Suprapubic skin (tissue), 4 donors: ENCODE measurements around the gene CAPN3. TPM values are rescaled to one million over a fixed set of nuclear protein-coding genes. Genes with fewer than 3 reads are reported as not detected.

Source experiments
- DNase-seq, 2 donors: peaks; one replicate each; pipeline ENCODE4 v3.0.0-alpha.2; 2019; ENCODE audit warnings: low spot score in 2 of 2
- H3K27ac ChIP-seq: fragments of 200-600 bp; sonication (generic); one replicate; pipeline ENCODE4 v1.5.1; 2019
- H3K27me3 ChIP-seq: fragments of 200-600 bp; sonication (generic); one replicate; pipeline ENCODE4 v1.5.1; 2019
- H3K36me3 ChIP-seq: fragments of 200-600 bp; sonication (generic); one replicate; pipeline ENCODE4 v1.5.1; 2019
- H3K4me1 ChIP-seq: fragments of 200-600 bp; sonication (generic); one replicate; pipeline ENCODE4 v1.5.1; 2019
- H3K4me3 ChIP-seq: fragments of 200-600 bp; sonication (generic); one replicate; pipeline ENCODE4 v1.5.1; 2019; ENCODE audit warnings: mild to moderate bottlenecking
- H3K9me3 ChIP-seq: fragments of 200-600 bp; sonication (generic); one replicate; pipeline ENCODE4 v1.5.1; 2019
- EP300 ChIP-seq: sonication (generic); formaldehyde crosslinking; IDR thresholded peaks from one replicate; pipeline ENCODE4 v1.6.1; 2017; ENCODE audit warnings: antibody characterized with exemption
- POLR2A ChIP-seq, 2 donors: fragments of 450-650 bp; IDR thresholded peaks; one replicate each; pipeline ENCODE4 v1.6.1; 2017; ENCODE audit warnings: antibody characterized with exemption in 2 of 2, mild to moderate bottlenecking in 2 of 2, moderate library complexity in 2 of 2
- POLR2AphosphoS5 ChIP-seq, 3 donors: sonication (generic); formaldehyde crosslinking; IDR thresholded peaks; one replicate each; pipeline ENCODE4 v1.6.1; 2017; ENCODE audit warnings: antibody characterized with exemption in 3 of 3
- WGBS: methylation state at CpG from one replicate; pipeline ENCODE4 v1.1.5; 2018; 5-methylcytosine and 5-hydroxymethylcytosine counted together
- total RNA-seq, 4 donors: library from RNA; depleted of rRNA; stranded (reverse); fragments of >200 nt; gene quantifications; one replicate each; pipeline ENCODE4 v1.1.0, GENCODE V29; 2016
- TF ChIP-seq, protein P1 (sequence below), 2 donors: fragments of 200-600 bp in 1 of 2; fragments of 450-650 bp in 1 of 2; sonication (generic) in 1 of 2; IDR thresholded peaks; one replicate each; pipeline ENCODE4 v1.5.1; 2016 to 2019; ENCODE audit warnings: antibody characterized with exemption in 2 of 2, mild to moderate bottlenecking in 1 of 2, moderate library complexity in 1 of 2

Gene CAPN3
- total RNA-seq, 4 donors from 2014 or later = 28.9 to 117 (median 50.1) TPM

DNA sequence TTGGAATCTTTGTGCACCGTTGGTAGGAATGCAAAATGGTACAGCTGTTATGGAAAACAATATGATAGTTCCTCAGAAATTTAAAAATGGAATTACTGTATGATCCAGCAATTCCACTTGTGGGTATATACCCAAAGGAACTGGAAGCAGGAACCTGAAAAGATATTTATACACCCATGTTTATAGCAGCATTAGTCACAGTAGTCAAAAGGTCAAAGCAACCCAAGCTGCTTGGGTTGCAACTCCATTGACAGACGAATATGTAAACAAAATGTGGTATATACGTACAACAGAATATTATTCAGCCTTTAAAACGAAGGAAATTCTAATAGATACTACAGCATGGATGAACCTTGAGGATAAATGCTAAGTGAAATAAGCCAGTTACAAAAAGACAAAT, 35.0 kb upstream of the CAPN3 start:
- no peak for DNase-seq
- no peak for TF ChIP-seq POLR2AphosphoS5 (IDR thresholded peaks at IDR 0.05)
- TF ChIP-seq EP300 = no peak
- TF ChIP-seq, protein P1, sequence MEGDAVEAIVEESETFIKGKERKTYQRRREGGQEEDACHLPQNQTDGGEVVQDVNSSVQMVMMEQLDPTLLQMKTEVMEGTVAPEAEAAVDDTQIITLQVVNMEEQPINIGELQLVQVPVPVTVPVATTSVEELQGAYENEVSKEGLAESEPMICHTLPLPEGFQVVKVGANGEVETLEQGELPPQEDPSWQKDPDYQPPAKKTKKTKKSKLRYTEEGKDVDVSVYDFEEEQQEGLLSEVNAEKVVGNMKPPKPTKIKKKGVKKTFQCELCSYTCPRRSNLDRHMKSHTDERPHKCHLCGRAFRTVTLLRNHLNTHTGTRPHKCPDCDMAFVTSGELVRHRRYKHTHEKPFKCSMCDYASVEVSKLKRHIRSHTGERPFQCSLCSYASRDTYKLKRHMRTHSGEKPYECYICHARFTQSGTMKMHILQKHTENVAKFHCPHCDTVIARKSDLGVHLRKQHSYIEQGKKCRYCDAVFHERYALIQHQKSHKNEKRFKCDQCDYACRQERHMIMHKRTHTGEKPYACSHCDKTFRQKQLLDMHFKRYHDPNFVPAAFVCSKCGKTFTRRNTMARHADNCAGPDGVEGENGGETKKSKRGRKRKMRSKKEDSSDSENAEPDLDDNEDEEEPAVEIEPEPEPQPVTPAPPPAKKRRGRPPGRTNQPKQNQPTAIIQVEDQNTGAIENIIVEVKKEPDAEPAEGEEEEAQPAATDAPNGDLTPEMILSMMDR (IDR thresholded peaks at IDR 0.05) = no peak
- TF ChIP-seq POLR2A (IDR thresholded peaks at IDR 0.05) = no peak
- 90% methylated on average over 4 of the region's 4 CpGs for WGBS
- Histone ChIP-seq H3K27me3 (no peaks in the 10 kb centered on the region), H3K36me3 (peaks cover 58% of the 10 kb centered on the region), H3K4me3 (no peak overlapping the region), H3K4me1 (no peaks in the 10 kb centered on the region), H3K9me3 (no peaks in the 10 kb centered on the region), H3K27ac (no peak overlapping the region)

DNA sequence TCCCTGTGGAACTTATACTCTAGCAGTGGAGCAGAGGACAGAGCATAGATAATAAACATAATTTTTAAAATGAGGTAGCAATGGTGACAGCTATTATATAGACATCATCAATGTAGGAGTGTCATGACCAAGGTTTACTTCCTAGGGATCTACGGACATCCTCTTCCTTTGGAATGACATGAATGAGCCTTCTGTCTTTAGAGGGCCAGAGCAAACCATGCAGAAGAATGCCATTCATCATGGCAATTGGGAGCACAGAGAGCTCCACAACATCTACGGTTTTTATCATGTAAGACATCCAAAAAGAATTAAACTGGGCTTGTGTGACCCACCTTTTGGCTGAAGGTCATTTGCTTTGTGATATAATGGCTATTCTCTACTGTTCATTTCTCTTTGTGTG, 30.1 kb upstream of the CAPN3 start:
- Histone ChIP-seq H3K27ac (no peak overlapping the region), H3K4me3 (no peak overlapping the region), H3K4me1 (no peaks in the 10 kb centered on the region), H3K27me3 (no peaks in the 10 kb centered on the region), H3K36me3 (peaks cover 47% of the 10 kb centered on the region), H3K9me3 (no peaks in the 10 kb centered on the region)
- no peak for DNase-seq
- WGBS = 78% methylated on average over 2 of the region's 2 CpGs
- TF ChIP-seq EP300 = no peak
- TF ChIP-seq POLR2AphosphoS5 (IDR thresholded peaks at IDR 0.05) = no peak
- no peak for TF ChIP-seq POLR2A (IDR thresholded peaks at IDR 0.05)
- TF ChIP-seq, protein P1 (IDR thresholded peaks at IDR 0.05) = no peak

DNA sequence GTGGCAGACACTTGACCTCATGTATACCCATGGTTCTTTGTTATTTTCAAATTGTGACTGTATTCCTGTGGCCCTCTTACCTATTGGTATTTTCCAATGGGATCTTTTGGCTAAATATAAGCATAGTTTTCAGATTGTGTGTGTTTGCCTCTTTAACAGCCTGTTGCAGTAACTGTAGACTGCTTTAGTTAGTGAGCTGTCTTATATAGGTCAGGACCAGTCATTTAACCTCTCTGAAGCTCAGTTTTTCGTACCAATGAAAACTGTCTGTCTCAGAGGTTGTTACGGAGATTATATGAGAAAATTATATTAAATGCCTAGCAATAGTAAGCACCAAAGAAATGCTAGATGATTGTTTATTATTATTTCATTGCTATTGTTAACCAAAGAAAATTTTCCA, 29.3 kb upstream of the CAPN3 start:
- Histone ChIP-seq H3K27me3 (no peaks in the 10 kb centered on the region), H3K27ac (no peak overlapping the region), H3K36me3 (peaks cover 52% of the 10 kb centered on the region), H3K4me1 (no peaks in the 10 kb centered on the region), H3K4me3 (no peak overlapping the region), H3K9me3 (peaks cover 2% of the 10 kb centered on the region)
- TF ChIP-seq, protein P1 (IDR thresholded peaks at IDR 0.05) = no peak
- TF ChIP-seq POLR2A (IDR thresholded peaks at IDR 0.05) (no peak), POLR2AphosphoS5 (IDR thresholded peaks at IDR 0.05) (no peak), EP300 (no peak)
- no peak for DNase-seq
- 79% methylated on average over 2 of the region's 2 CpGs for WGBS

DNA sequence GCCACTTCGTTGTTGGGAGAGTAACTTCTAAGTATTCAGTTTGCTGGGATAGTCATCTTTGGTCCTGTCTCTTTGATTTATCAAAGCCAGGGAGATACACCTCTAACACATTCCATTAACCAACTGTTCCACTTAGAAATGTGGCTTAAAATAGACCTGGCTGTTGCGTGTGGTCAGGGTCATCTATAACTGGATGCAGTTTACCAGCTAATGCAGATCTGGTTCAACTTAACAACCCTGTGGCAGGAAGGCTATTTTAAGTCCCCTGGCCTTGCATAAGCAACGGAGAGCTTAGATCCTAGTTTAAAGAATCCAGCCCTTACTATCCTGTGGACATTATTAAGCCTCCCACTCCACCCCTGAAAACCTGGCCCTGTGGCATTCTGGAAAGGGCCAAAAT, 28.1 kb upstream of the CAPN3 start:
- Histone ChIP-seq H3K36me3 (peaks cover 48% of the 10 kb centered on the region), H3K27me3 (no peaks in the 10 kb centered on the region), H3K4me1 (no peaks in the 10 kb centered on the region), H3K9me3 (peaks cover 8% of the 10 kb centered on the region), H3K27ac (no peak overlapping the region), H3K4me3 (no peak overlapping the region)
- TF ChIP-seq, protein P1 (IDR thresholded peaks at IDR 0.05) = no peak
- no peak for TF ChIP-seq POLR2AphosphoS5 (IDR thresholded peaks at IDR 0.05)
- DNase-seq = no peak
- WGBS = 90% methylated on average over 3 of the region's 3 CpGs

DNA sequence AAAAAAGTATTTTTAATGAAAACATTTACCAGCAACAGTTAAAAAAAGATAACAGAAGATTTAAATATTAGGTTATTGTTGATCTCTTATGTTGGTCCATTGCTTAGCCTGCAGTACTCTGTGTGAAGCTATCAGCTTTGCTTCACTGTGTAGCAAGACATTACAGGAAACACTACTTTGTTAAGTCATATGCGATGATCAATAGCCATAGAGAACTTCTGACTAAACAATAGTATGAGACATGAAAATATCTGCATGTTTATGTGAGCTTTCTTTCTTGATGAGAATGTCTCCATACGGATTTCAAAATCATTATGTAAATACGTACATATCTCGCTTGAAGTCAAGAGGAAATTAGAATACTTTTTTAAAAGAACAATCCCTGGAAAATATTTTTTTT, 27.0 kb upstream of the CAPN3 start:
- Histone ChIP-seq H3K4me1 (no peaks in the 10 kb centered on the region), H3K36me3 (peaks cover 37% of the 10 kb centered on the region), H3K27me3 (no peaks in the 10 kb centered on the region), H3K27ac (no peak overlapping the region), H3K9me3 (peaks cover 8% of the 10 kb centered on the region), H3K4me3 (no peak overlapping the region)
- DNase-seq = no peak
- TF ChIP-seq, protein P1 (IDR thresholded peaks at IDR 0.05) = no peak
- no peak for TF ChIP-seq POLR2A (IDR thresholded peaks at IDR 0.05)
- no peak for TF ChIP-seq POLR2AphosphoS5 (IDR thresholded peaks at IDR 0.05)
- TF ChIP-seq EP300 = no peak
- 96% methylated on average over 4 of the region's 4 CpGs for WGBS
